Skeletal muscle tissue (tissue), 4 donors: ENCODE data around the gene FAM3B. TPM values are rescaled to one million over a fixed set of nuclear protein-coding genes. Genes with fewer than 3 reads are reported as not detected.
A peak's percentile ranks its signal among the peaks of the same experiment; 100 is the strongest.
"Not testable (repeated sequence)": the region's sequence is repeated elsewhere in the genome, so short reads cannot be mapped to it uniquely, and the experiment has no call there.

Experiments used
- H3K27ac ChIP-seq: one replicate; pipeline ENCODE4 v1.7.0; 2013; ENCODE audit warnings: mild to moderate bottlenecking, low read depth, low read length, inconsistent platforms
- H3K27me3 ChIP-seq, 3 donors: one replicate each; pipeline ENCODE4 v1.7.0; 2013; ENCODE audit warnings: low read length in 3 of 3; ENCODE audit not compliant: control insufficient read depth in 3 of 3, insufficient read depth in 3 of 3
- H3K36me3 ChIP-seq, 3 donors: one replicate each; pipeline ENCODE4 v1.7.0; 2013; ENCODE audit warnings: low read length in 3 of 3; ENCODE audit not compliant: control insufficient read depth in 3 of 3, insufficient read depth in 3 of 3
- H3K4me1 ChIP-seq, 3 donors: one replicate each; pipeline ENCODE4 v1.7.0; 2013; ENCODE audit warnings: low read length in 3 of 3, mild to moderate bottlenecking in 3 of 3; ENCODE audit not compliant: control insufficient read depth in 3 of 3, insufficient read depth in 3 of 3
- H3K4me3 ChIP-seq, 3 donors: one replicate each; pipeline ENCODE4 v1.7.0; 2013; ENCODE audit warnings: low read length in 3 of 3
- H3K9ac ChIP-seq, 3 donors: one replicate each; pipeline ENCODE4 v1.7.0; 2013; ENCODE audit warnings: low read length in 3 of 3, mild to moderate bottlenecking in 3 of 3, moderate library complexity in 2 of 3, low read depth in 1 of 3
- H3K9me3 ChIP-seq, 3 donors: one replicate each; pipeline ENCODE4 v1.7.0; 2013; ENCODE audit warnings: low read length in 3 of 3; ENCODE audit not compliant: control insufficient read depth in 3 of 3
- total RNA-seq: library from RNA; depleted of rRNA; stranded (reverse); fragments of >200 nt; gene quantifications from one replicate; pipeline ENCODE4 v1.2.3, GENCODE V29; 2014
- donor health status: Osteomylitis.

The FAM3B gene
- total RNA-seq, 1 donor from 2014 or later = not detected

DNA sequence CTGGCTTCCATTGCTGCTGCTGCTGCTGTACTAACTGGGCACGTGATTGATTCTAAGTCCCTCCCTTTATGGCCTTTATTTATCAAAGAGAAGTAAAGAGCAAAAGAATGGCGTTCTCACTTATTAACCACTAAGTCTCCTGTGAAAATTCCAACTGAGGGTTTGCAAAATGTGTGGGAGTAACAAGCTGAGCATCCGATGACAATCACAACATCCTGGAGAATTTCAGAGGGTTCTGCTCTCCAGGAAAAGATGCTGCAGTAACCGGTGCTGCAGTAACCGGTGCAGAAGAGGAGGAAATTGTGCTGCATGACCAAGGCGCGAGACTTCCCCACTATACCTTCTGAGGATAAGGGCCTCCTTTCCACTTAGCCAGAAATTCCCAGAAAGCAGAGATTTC lies 32.5 kb downstream of the FAM3B start:
- H3K36me3 ChIP-seq = no peaks in the 10 kb centered on the region
- no peak overlapping the region for H3K27ac ChIP-seq
- H3K27me3 ChIP-seq = peaks cover 0 to 17% (median 9%) of the 10 kb centered on the region in 3 donors
- no peak overlapping the region for H3K9ac ChIP-seq
- H3K4me3 ChIP-seq = no peak overlapping the region
- no peaks in the 10 kb centered on the region for H3K4me1 ChIP-seq
- H3K9me3 ChIP-seq = no peaks in the 10 kb centered on the region

DNA sequence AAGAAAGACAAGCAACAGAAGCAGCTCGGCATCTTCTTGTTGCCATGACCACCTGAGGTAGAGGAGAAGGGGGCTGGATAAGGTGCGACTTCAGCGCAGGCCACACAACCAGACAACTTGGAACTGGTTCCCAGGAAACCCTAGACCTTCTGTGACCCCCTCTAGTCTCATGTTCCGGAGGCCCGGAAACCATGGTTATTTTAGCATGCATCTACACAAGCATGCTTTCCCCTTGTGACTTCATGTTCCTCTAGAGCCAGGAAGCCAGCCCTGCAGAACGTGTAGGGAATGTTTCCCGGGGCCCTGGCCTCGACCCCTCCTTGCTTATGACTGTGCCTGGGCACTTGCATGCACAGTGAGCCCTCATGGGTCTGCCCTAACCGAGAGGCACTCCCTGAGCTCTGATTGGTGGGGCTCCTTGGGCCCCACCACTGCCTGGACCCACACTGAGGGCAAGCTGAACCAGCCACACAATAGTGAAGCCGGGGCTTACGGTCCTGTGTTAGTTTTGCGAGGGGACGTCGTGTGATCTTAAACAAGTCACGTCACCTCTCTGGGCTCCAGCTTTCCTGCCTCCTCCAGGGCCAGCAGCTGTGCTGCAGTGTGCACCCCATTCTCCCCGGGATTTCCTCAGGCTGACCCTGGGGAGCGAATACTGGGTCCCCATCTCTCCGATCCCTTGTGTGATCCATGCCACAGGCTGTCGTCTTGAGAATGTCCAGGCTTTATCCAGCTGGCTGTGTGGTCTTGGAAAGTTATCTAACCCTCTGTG lies 33.2 kb downstream of the FAM3B start:
- Histone ChIP-seq H3K27me3 (peaks cover 0 to 17% (median 9%) of the 10 kb centered on the region in 3 donors), H3K36me3 (no peaks in the 10 kb centered on the region), H3K4me1 (no peaks in the 10 kb centered on the region), H3K4me3 (no peak overlapping the region), H3K27ac (no peak overlapping the region), H3K9ac (no peak overlapping the region), H3K9me3 (no peaks in the 10 kb centered on the region)

DNA sequence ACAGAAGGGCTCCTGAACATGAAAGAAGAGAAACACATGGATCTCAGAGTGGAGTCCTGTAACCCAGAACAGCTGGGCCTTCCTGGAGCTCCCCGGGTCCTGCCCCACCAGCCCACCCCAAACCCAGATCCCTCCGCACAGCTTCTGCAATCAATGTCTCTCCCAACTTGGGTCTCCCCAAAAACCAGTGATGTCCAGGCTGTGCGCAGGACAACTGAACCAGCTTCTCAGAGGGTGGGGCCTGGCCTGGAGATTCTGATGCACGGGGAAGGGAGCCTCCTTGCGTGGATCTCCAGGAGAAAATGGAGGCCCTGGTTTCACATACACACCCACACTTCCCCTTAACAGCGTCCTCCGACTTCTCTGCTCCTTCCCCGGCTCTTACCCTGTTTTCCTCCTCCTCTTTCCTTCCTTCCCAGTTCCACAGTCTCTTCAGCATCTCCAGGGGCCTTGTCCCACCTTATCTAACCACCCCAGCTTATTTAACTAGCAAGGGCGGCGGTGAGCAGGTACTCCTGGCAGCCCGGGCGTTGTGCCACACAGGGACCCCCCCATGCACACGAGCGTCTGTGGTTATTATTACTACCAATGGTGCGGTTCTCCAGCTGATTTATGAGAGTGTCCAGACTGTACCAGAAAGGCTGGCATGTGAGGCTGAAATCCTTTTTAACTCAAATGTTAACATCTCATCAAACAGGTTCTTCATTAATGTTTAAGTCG lies 34.0 kb downstream of the FAM3B start:
- no peak overlapping the region for H3K27ac ChIP-seq
- no peaks in the 10 kb centered on the region for H3K4me1 ChIP-seq
- H3K9me3 ChIP-seq = no peaks in the 10 kb centered on the region
- no peaks in the 10 kb centered on the region for H3K36me3 ChIP-seq
- H3K9ac ChIP-seq = no peak overlapping the region
- no peak overlapping the region for H3K4me3 ChIP-seq
- peaks cover 0 to 17% (median 9%) of the 10 kb centered on the region in 3 donors for H3K27me3 ChIP-seq

DNA sequence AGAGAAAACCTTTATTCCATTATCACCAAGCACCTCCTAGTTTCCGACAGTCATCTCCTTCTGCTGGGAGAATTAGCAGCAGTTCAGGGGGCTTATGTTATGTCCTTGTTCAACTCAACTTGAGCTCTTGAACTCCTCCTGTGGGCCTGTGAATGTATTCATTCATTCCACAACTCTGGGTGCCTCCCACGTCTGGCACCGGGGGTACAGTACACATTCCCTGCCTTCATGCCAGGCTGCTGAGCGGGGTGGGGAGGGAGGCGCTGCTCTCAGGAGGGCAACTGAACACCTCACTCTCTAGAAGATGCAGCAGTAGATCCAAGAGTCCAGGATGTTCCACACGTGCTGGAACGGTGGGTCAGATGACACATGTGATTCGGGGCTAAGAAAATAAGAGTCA lies 40.9 kb downstream of the FAM3B start:
- H3K27me3 ChIP-seq = peaks cover 0 to 3% (median 0%) of the 10 kb centered on the region in 3 donors
- no peaks in the 10 kb centered on the region for H3K36me3 ChIP-seq
- no peaks in the 10 kb centered on the region for H3K9me3 ChIP-seq
- no peak overlapping the region for H3K27ac ChIP-seq
- no peak overlapping the region for H3K4me3 ChIP-seq
- no peak overlapping the region for H3K9ac ChIP-seq
- peaks cover 2 to 8% (median 7%) of the 10 kb centered on the region in 3 donors for H3K4me1 ChIP-seq

DNA sequence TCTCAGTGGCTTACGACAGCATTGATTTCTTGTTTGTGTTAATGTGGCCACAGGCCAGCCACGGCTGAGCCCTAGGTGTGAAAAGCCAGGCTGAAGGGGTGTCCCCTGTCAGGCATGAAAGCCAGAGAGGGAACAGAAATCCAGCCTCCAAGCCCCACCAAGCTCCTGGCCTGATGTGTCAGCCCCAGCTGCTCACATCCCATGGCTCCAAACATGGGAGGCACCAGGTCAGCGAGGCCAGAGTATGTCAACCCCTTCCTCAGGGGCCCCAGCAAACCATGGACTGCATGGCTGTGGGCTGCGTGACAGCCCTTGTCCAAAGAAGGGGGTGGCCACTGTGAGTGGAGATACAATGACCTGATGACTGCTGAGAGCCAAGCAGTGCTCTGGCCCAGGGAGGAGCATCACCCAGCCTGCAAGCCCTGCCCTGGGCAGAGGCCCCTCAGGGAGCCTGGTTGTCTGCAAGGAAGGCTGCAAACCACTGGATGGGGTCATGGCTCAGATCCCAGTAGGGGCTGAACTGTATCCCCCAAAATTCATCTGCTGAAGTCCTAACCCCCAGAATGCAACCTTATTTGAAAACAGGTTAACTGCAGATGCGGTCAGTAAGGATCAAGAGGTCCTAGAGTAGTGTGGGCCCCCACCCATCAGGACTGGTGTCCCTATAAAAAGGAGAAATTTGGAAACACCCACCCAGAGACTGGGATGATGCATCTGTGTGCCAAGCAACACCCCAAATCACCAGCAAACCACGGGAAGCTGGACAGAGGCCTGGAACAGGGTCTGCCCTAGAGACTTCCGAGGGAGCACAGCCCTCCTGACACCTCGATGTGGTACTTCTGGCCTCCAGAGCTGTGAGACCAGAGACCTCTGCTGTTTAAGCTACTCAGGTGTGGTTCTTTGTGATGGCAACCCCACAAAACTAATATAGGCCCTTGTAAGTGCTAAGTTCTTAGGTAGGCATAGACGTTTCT lies 41.9 kb downstream of the FAM3B start:
- Histone ChIP-seq H3K36me3 (no peaks in the 10 kb centered on the region), H3K9me3 (no peaks in the 10 kb centered on the region)

DNA sequence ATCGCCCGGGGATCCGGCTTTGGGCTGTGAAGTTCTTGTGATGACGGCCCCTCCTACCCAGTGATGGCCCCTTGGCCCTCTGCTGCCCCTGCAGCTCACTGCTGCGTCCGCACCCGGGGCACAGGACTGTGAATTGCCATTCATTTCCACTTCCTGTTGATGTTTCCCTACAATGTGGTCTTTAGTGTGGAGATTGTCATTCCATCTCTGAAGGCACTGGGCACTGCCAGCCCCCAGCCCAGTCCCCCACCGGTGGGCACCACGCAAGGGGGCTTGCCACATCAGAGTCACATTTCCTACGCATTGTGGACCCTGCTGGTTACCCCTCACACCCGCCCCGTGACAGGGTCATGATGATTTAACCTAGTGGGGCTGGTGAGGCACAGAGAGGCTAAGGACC lies 42.7 kb downstream of the FAM3B start:
- Histone ChIP-seq H3K9ac (no peak overlapping the region), H3K4me1 (peaks cover 8 to 17% (median 12%) of the 10 kb centered on the region in 3 donors), H3K27me3 (peaks cover 0 to 5% (median 0%) of the 10 kb centered on the region in 3 donors), H3K27ac (no peak overlapping the region), H3K4me3 (no peak overlapping the region), H3K9me3 (no peaks in the 10 kb centered on the region), H3K36me3 (no peaks in the 10 kb centered on the region)

More for the DNA sequence above, 41.9 kb downstream of the FAM3B start:
- H3K4me3 ChIP-seq = no peak overlapping the region
- H3K9ac ChIP-seq = no peak overlapping the region
- no peak overlapping the region for H3K27ac ChIP-seq
- peaks cover 0 to 3% (median 0%) of the 10 kb centered on the region in 3 donors for H3K27me3 ChIP-seq
- H3K4me1 ChIP-seq = peaks cover 7 to 11% (median 9%) of the 10 kb centered on the region in 3 donors

DNA sequence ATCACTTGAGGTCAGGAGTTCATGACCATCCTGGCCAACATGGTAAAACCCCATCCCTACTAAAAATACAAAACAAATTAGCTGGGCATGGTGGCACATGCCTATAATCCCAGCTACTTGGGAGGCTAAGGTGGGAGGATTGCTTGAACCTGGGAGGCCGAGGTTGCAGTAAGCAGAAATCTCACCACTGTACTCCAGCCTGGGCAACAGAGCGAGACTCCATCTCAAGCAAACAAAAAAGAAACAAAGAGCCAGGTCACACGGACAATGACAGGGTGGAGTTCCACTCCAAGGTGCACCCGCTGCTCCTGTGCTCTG lies 43.1 kb downstream of the FAM3B start:
- H3K9me3 ChIP-seq, H3K27ac ChIP-seq, H3K9ac ChIP-seq, H3K27me3 ChIP-seq, H3K36me3 ChIP-seq, H3K4me3 ChIP-seq: not testable (repeated sequence)
- peaks cover 8 to 17% (median 12%) of the 10 kb centered on the region in 3 donors for H3K4me1 ChIP-seq

DNA sequence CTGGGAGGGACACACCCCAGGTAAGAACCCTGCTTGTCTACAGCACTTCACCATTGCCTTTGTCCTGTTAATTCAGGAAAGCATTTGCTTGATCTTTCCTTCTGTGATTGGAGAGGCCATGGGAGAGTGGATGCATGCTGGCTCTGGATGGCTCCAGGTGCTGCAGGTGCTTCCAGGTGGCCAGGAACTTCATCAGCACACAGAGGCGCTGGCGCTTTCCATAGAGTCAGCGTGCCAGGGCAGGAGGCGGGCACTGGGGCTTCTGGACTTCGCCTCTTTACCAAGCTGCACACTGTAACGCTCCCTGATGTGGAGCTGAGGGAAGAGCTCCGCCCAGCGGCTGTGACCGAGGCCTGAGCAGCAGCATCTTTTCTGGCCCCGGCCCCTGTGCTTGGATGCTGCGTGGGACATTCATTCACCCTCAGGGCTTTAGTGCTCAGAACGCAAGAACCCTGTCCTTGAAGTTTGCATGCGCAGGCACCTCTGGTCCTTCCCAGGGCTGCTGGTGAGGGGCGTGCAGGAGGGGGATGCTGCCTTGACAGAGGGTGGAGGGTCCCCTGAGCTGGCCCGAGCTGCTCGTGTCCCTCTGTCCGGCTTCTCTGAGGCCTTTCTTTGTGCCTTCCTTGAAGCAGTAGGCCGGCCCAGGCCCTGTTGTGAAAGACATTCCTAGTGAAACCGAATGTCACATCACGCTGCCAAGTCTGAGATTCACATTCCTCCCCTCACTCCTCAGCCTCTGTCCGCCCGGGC lies 43.6 kb downstream of the FAM3B start:
- peak overlapping the region in 1 of 3 donors; percentile 8 for H3K9ac ChIP-seq
- H3K36me3 ChIP-seq = no peaks in the 10 kb centered on the region
- no peak overlapping the region for H3K4me3 ChIP-seq
- H3K4me1 ChIP-seq = peaks cover 8 to 17% (median 12%) of the 10 kb centered on the region in 3 donors
- peak overlapping the region; percentile 81 for H3K27ac ChIP-seq
- H3K9me3 ChIP-seq = no peaks in the 10 kb centered on the region
- peaks cover 0 to 5% (median 0%) of the 10 kb centered on the region in 3 donors for H3K27me3 ChIP-seq

DNA sequence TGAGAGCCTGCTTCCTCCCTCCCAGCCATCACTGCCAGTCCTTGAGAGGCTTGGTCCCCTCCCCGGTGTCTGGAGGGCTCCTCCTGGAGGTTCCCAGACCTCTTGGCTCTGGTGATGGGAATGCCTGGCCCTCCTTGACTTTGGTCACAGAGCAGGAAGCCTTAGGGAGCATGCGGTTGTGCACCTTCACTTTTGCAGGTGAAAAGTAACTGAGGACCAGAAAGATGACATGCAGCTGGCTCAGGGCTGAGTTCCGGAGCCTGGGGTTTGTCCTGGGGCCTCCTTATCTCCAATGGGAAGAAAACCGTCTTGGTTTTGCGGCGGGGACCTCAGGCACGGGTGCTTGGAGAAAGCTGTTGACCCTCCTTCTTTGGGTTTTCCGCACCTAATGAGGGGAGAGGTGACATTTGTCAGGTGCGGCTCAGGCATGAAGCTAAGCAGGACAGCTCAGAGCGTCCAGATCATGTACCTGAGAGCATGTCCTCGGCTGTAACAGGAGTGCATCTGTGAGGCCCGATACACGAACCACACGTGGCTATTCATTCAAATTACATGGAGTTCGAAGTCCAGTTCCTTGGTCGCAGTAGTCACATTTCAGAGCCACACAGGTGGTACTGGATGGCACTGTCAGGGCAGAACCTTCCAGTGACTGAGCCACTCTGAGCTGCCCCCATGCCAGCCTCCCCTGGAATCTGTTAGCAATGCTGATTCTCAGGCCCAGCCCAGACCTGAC lies 44.6 kb downstream of the FAM3B start:
- peak overlapping the region; percentile 81 for H3K27ac ChIP-seq
- peak overlapping the region in 1 of 3 donors; percentile 76 for H3K4me3 ChIP-seq
- H3K9me3 ChIP-seq = no peaks in the 10 kb centered on the region
- H3K9ac ChIP-seq = peak overlapping the region in 2 of 3 donors; percentile 67 to 68
- H3K27me3 ChIP-seq = peaks cover 0 to 5% (median 0%) of the 10 kb centered on the region in 3 donors
- H3K36me3 ChIP-seq = no peaks in the 10 kb centered on the region
- peaks cover 8 to 17% (median 12%) of the 10 kb centered on the region in 3 donors for H3K4me1 ChIP-seq
